Stimulated activated naive CD8-positive, alpha-beta T cell treated with anti-CD3 and anti-CD28 coated beads, Interleukin-15, Interleukin-2, amounts not matched to agents 100 U/mL and 50 U/mL, for 24 hours (primary cell): Measurements from ENCODE around the gene SMAD5.

Source experiments
- ATAC-seq: fragments of 150-1000 bp; cut with Tn5 transposase; one replicate; pipeline ENCODE4 v1.10.0; 2021
- DNase-seq: peaks from one replicate; pipeline ENCODE4 v3.0.0; 2021

The SMAD5 gene

DNA sequence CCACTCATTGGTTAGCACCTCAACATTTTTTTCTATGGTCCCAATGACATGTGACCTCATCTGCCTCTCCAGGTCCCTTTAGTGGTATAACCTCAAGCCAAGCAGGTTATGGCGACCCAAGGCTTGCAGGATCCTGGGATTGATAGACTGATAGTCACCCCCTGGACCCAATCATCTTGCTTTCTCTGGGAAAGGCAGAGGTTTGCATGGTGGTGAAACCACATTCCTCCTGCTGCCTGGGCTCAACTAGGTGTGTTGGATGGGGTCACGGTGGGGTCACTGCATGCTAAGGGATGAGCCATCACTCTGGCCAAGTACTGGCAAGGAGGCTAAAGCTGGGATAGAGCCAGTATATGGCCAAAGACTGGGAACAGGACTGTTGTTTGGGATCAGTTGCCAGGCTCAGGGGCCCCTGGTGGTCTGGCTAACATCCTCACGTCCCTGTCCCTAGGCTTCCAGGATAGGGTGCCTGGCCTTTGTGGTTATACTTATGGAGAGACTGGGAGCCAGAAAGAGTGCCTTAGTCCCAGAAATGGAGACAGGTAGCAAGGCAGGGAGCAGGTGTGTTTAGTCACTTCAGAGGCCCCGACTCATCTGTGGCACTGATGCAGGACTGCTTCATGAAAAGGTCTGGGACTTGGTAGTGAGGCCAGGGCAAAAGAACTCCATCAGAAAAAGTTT lies 65.0 kb downstream of the SMAD5 start:
- no peak for DNase-seq
- ATAC-seq, result no peak

DNA sequence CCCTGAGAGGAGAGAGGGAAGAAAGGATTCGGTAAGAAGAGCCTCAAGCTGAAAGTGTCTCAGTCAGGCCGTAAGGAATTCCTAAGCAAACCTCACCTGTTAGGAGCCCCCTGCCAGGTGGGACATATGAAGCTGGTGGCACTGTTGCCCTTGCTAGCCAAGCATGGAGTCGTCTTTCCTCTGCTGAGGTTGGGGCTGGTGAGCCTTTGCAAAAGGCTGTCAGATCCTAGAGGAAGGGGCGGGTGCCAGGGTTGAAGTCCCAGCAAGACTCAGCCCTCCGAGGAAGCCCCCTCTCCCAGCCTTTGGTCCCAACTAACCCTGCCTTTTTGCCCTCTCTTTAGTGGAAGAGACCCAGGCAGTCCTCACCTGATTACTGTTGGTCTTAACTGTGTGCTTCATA lies 65.8 kb downstream of the SMAD5 start:
- DNase-seq (no peak), ATAC-seq (no peak)

DNA sequence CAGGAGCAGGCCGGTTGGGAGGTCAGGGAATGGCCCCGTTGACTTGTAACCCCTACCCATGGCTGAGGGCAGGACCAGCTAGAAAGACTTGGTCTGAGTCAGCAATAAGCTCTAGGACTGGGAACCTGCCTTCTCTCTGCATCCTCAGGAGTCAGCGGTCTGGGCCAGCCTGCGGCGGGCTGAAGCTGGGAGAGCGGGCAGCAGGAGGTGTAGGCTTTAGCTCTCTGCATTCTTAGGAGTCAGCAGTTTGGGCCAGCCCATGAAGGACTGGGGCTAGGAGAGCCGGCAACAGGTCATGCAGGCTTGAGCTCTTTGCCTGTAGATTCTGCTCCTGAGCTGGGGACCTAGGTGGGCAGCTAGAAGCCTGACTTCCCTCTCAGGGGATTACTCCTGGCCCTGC lies 66.8 kb downstream of the SMAD5 start:
- ATAC-seq, result no peak
- DNase-seq, result no peak

DNA sequence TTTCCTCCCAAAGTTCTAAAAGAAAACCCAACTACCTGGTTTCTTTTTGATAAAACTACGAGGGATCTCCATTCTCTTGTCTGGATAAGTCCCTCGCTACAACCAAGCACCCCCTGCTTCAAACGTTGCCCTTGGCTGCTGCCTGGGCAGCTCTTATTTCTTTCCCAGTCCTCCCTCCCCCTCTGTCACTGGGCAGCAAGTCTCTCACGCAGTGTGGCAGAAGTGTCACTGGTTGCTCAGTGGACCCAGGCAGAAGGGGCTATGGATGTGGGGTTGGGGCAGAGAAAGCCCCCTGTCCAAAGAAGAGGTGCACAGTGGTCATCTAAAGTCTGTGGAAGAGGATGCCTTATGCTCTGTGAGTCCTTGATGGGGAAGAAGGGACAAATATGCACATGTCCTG lies 67.5 kb downstream of the SMAD5 start:
- no peak for ATAC-seq
- no peak for DNase-seq

DNA sequence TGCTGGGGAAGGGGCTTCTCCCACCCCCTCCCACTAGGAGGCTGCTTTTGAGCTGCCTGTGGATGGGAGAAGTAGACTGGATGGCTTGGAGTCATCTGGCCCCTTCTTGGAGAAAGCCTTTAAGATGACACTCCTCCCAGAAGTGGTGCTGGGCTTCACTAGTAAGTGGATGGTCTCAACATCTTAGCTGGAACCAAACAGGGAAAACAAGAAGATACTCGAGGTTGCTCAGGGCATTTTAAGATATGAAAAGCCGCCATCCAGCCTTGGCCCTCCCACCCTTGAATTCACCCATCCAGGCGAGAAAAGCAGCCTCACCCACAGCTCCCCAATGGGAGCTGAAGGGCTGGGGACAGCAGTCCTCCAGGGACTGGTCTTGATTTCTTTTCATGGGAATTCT lies 68.1 kb downstream of the SMAD5 start:
- DNase-seq, result no peak
- ATAC-seq, result no peak

DNA sequence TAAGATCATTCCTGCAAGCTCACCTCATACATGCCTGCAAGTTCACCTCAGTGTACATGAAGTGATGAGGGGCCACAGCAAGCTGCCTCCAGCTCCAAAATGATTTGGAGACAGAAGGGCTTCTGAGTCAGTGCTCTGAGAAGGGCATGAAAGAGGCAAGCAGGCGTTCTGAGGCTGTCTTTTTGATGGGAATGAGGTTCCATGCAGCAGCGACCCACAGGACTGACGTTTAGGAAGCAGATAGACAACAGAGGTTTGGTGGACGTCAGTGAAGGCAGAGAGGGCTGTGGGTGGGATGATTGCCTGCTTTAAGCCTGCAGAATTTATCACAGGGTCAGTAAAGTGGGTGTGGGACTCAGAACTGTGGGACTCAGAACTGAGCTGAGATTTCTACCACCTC lies 69.2 kb downstream of the SMAD5 start:
- no peak for DNase-seq
- no peak for ATAC-seq

DNA sequence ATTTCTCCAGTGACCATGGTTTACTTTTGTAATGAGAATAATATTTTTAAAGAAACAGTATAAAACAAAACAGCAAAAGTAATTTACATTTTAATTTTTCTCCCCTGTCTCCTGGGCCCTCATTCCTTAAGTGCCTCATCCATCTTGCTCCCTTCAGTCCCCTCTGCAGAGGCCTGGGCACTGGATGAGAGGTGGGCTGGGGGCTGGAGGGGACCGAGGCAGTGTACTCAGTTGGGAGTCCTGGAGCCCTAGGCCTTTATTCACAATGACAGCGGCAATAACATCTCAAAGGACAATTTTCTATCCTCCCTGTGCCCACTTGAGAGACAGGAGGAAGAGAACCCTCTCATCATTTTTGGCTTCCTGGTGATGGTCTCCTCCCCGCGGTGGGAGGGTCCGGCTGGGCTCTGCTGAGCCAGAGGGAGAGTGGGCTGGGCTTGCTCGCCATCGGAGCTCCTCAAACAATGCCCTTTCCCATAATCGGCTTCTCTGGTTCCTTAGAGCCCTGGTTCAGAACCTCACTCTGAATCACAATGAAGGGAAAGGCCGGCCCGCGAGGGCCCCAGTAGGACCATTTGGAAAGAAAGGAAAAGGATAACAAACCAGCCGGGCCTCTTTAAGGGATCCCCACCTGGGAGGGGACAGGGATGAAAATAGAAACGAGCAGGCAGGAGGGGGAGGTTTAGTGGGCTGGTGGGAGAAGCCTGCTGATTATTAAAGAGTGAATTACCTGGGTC lies 70.0 kb downstream of the SMAD5 start:
- no peak for ATAC-seq
- no peak for DNase-seq

DNA sequence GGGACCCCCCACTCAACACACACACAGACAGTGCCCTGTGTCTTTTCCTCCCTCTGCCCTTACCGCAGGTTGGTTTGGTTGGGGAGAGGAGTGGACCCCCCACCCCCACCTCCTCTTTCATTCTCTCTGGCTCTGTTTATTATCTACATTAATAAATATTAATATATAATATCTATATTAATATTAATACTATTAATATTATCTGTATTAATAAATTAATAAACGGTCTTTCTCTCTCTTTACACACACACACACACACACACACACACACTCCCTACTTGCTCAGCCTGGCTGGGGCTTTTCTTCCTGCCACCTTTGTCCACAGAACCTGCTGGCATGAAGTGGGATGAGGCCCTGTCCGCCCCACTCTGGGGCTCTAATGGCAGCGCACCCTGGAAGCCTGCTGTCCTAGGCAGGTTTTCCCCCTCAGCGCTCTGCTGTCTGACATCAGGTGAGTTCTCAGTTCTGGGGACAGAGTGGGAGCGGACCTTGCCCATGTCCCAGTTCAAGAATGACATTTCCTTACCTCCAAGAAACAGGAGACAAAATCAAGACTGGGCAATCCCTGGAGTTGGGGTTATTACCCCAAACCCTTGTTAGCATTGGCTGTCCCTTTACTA lies 70.8 kb downstream of the SMAD5 start:
- DNase-seq, result no peak
- no peak for ATAC-seq

DNA sequence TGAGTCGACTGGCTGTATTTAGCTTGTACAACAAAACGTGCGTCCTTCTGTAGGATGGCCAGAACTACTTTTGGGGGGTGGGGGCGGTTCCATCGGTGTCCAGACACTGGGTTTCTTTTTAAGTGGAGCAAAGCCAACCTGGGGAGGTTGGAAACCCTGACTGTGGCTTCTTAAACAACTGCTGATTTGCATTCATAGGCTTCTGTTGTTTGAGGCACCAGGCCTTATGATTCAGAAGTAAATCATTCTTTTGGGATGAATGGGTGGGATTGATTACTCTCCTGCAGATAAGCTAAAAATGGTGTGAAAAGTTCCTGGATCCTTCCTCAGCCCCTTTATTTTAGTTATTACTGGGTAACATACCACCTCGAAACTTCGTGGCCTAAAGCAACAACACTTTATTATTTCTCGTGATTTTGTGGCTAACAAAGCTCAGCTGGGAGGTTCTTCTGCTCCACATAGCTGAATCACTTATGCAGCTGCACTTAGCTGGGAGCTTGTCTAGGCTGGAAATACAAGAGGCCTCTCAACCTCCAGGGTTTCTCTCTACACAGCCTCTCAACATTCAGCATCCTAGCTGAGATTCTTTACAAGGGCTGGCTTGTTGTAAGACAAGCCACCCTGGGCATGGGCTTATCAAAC lies 72.5 kb downstream of the SMAD5 start:
- no peak for DNase-seq
- ATAC-seq, result no peak

DNA sequence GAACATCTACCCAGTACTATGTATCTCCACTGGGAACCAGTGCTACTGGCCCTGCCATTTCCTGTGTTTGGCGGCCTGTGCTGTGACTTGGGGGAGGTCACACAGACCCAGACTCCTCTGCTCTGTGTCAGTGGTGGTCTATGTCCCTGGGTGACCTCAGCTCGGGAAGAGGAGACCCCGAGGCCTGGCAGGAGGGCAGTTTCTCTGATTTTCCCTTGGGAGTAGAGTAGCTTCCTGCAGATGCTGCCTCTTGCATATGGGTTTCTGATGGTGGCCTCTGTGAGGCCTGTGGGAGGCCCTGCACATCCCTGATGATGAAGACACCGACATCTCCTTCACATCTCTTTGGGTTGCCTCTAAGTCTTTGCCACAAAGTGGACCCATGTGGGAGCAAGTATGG lies 73.3 kb downstream of the SMAD5 start:
- DNase-seq (no peak), ATAC-seq (no peak)

DNA sequence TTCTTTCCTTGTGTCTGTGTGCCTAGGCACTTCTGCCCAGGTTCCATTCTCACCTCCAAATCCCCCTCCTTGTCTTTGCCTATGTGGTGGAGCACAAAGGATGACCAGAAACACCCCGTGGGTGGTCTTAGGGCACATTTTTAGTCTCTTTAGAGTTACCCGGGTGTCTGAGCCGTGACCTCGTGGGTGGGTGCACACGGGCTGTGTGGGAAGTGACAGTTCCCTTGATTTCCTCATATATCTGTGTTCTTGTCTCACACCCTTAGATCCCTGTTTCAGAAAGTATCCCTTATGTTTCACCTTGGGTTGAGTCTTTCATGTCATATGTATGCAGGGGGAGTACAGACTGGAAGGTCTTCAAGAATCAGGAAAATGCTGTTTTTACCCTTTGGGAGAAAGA lies 73.7 kb downstream of the SMAD5 start:
- ATAC-seq (no peak), DNase-seq (no peak)

DNA sequence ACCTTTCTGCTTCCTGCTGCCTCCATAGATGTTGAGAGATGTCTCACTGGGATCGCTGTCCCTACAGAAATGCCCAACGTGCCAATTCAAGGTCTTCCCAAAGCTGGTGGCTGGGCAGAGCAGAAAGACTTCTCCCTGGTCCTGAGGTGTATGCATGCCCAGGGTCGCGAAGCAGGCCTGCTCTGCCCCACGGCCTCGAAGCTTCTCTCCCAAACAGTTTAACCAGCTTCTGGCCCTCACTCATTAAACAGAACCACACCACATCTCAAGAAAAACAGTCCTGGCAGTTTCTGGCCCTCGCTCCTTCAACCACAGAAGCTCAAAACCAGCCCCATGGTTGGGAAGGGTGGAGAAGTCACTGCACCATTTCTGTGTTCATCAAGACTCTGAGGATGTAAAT lies 75.0 kb downstream of the SMAD5 start:
- no peak for DNase-seq
- no peak for ATAC-seq

DNA sequence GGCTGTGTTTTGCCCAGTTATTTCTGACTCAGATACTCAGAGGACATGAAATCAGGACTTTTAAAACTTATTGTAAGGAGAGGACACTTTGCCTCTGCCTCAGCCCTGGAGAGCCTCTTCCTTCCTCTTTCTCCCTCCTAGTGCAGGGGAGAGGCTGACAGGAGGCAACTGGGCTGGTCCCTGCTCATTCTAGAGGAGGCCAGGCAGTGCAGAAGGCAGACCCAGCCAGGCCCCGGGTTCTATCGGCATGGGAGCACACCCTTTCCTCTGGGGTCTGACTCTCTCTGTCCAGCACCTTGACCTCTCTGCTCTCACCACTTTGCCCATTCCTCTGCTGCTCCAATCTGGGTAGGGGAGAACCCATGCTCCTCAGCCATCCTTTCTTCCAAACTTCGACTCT lies 76.3 kb downstream of the SMAD5 start:
- ATAC-seq, result no peak
- no peak for DNase-seq

DNA sequence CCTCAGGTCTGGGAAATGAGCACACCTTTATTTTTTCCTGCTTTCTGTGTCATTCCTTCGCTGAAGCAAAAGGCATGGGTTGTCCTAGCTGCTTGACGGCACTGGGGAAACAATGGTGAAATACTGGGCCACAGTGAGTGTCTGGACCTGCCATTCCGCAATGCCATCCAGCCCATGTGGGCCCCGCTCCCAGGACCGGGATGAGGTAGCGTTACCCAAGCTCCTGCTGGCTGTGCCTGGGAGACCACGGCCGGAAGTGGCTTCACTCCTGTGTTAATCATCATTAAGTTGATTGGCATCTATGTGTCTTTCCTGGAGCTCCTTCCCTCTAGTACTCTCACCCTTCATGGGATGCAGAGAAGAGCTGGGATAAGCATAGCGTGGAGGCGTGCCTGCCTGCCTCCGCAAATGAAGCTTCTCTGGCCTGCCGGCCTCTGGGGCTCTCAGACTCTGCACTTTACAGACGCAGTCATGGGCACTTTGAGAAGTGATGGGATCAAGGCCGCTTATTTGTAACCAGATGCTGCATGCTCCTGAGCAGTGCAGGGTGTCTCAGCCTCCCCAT lies 76.8 kb downstream of the SMAD5 start:
- no peak for ATAC-seq
- no peak for DNase-seq

DNA sequence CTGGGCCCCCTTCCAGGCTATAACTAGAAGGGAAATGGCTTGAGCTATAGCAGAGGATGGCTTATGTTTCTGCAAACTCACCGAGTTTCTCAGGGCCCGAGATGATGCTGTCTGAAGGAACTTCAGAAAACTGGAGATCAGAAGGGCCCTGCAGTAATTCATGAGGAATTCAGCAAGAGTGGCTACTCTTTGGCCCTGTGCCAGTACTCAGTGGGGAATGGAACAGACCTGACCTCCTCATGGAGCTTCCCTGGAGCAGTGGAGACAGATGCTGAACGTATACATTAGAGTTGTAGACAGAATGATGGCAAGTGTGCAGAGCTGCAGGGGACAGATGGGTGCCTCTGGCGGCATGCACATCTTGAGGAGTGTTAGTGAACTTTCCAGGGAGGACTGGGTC lies 77.6 kb downstream of the SMAD5 start:
- DNase-seq, result no peak
- no peak for ATAC-seq

DNA sequence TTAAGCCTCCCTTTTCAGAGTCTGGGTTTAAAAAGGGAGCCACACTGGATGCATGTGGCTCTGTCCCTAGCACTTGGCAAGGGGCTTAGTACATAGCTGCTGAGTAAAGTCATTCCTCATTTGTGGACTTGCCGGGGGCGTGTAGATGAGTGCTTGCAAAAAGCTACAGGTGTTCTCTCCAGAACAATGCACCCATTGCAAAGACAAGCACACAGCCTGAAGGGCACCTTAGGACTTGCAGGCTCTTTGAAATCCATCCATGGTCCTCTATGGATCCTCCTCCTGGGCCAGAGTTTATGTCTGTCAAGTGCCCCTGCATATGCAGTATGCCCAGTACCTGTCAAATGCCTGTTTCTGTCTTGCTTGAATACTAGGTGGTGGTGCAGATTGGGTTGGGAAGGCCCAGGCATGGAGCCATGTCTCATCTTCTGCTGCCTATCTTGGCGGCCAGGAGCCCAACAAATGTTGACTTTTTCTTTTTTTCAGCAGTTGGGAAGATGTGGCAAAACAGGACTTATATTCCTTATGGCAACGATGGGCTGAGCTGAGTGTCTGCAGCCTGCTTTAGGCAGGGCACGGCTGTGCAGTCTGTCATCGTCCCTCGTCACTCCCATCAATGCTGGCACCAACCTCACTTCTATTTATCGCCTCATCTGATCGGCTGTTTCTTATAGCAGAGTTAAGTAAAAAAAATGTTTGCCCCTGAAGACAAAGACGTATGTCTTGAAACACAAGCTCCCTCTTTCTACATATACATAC lies 78.8 kb downstream of the SMAD5 start:
- ATAC-seq (no peak), DNase-seq (no peak)

DNA sequence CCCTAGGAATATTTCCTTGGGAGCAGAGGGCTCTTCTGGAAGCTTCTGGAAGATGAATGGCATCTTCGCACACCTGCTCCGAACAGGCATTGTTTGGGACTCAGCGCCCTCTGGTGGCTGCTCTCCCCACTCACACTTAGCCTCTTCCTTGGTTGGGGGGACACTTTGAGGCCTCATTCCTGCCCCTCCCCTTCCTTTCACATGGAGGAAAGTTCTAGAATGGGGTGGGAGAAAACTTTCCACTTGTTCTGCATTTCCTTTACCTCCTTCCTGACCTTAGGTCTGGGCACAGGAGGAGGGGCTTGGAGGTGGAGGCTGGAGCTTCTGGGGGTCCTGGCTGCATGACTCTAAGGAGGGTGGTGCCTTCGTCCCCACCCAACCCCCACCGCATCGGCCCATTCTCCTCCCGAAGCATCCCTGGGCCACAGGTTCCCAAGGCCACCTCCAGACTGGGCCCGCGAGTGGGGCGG lies 79.6 kb downstream of the SMAD5 start:
- DNase-seq (peak; percentile 53), ATAC-seq (no peak)

DNA sequence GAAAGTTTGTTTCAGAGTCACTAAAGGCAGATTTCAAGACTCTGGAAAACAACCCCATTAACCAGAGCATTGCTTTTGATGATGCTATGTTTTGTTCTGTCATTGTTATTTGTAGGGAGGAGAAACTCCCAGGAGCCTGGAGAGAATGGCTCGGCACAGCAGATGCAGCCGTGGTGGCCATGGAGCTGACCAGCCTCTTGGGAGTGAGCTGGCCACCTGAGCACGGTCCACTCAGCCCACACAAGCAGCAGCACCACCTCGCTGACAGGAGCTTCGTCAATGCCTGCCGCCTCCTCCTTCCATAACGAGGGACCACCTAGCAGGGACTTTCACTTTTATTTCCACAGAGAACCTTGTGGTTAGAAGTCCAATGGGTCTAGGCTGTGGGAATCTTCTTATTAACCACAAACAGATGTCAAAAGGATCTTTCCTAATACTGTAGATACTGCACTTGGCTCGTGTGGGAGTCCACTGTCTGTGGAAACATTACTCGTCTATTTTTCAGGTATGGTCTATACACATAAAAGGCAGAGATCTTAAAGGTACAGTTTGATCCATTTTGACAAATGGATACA lies 81.4 kb downstream of the SMAD5 start:
- ATAC-seq, result no peak
- DNase-seq, result no peak

DNA sequence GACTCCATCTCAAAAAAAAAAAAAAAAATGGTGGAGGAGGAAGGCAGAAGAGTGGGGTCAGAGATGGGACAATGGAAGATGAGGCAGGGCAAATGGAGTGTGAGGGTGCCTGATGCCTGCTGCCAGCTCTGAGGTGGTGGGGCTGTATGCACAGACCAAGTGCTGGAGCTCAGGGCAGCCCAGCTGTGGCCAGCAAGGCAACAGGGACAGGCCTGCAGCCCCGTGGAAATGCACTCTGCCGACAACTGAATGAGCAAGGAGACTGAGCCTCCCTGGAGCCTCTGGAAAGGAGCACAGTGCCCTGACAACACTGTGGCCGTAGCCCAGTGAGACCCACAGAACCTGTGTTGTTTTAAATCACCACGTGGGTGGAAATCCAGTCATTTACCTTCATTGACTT lies 83.2 kb downstream of the SMAD5 start:
- ATAC-seq (no peak), DNase-seq (no peak)

DNA sequence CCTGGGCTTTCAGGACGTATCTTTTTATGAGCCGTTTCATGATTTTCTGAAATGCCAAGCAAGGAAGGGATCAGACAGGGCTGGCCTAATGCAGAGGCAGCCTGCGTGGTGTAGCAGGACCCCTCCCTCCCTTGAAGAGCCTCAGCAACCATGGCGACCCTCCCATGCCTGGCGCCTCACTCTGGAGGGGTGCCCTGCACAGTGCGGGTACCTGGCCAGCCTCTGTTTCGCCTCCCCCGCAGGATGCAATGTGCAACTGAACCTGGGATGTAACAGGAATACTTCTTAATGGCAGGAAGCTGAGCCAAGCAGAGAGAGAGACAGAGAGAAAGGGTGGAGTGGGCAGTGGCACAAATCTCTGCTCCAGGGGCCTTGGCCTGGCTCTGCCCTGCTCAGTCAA lies 83.6 kb downstream of the SMAD5 start:
- ATAC-seq (no peak), DNase-seq (no peak)

DNA sequence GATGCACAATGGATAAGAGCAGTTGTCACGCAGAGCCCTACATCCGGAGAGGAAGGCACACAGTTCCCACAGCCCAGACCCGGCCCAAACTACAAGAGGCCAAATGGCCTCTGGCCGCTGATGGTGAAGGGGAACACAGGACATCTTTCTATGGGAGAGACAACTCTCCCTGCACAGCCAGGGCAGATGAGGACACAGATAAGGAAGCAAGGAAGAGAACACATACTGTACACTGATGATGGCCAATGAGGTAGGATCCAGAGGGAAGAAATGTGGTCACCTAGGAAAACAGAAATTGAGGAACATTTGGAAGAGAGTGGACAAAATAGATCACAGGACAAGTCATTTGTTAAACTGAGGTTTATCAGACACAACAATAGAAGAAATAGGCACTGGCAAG lies 88.7 kb downstream of the SMAD5 start:
- DNase-seq (no peak), ATAC-seq (no peak)
